GM23338 (cell line): ENCODE results near the gene ST8SIA4. TPM values are rescaled to one million over a fixed set of nuclear protein-coding genes. Genes with fewer than 3 reads are reported as not detected.

ENCODE experiments used
- ATAC-seq: fragments of 200-7000 bp; cut with Tn5 transposase; 3 replicates; pipeline ENCODE4 v1.9.1; 2020
- DNase-seq: peaks from one replicate; pipeline ENCODE4 v3.0.0-alpha.2; 2015; ENCODE audit warnings: low spot score
- H2AFZ ChIP-seq: fragments of 200-600 bp; sonication (generic); 2 replicates; pipeline ENCODE4 v1.8.0; 2016; ENCODE audit warnings: antibody characterized with exemption, mild to moderate bottlenecking, moderate library complexity
- H3F3A ChIP-seq: fragments of 200-600 bp; sonication (generic); replicated peaks from 2 replicates; pipeline ENCODE4 v1.8.0; 2017; ENCODE audit warnings: antibody characterized with exemption, mixed run types, low read depth
- H3K27ac ChIP-seq: fragments of 200-600 bp; sonication (generic); 2 replicates; pipeline ENCODE4 v1.6.1; 2016; ENCODE audit warnings: low read depth
- H3K27me3 ChIP-seq: fragments of 200-600 bp; sonication (generic); 2 replicates; pipeline ENCODE4 v1.8.0; 2016; ENCODE audit warnings: mild to moderate bottlenecking, mixed run types, moderate library complexity; ENCODE audit not compliant: insufficient read depth
- H3K36me3 ChIP-seq: fragments of 200-600 bp; sonication (generic); 2 replicates; pipeline ENCODE4 v1.8.0; 2016; ENCODE audit warnings: mild to moderate bottlenecking; ENCODE audit not compliant: insufficient read depth
- H3K4me1 ChIP-seq: fragments of 200-600 bp; sonication (generic); 2 replicates; pipeline ENCODE4 v1.8.0; 2016; ENCODE audit warnings: mild to moderate bottlenecking, moderate library complexity; ENCODE audit not compliant: insufficient read depth
- H3K4me2 ChIP-seq: fragments of 200-600 bp; sonication (generic); 2 replicates; pipeline ENCODE4 v1.7.1; 2017; ENCODE audit warnings: mixed run types
- H3K4me3 ChIP-seq: fragments of 200-600 bp; sonication (generic); 2 replicates; pipeline ENCODE4 v1.6.1; 2016; ENCODE audit warnings: mixed run types
- H3K79me2 ChIP-seq: fragments of 200-600 bp; sonication (generic); replicated peaks from 2 replicates; pipeline ENCODE4 v1.8.0; 2017; ENCODE audit warnings: mild to moderate bottlenecking; ENCODE audit not compliant: insufficient read depth
- H3K9me2 ChIP-seq: fragments of 200-600 bp; sonication (generic); 2 replicates; pipeline ENCODE4 v1.8.0; 2017; ENCODE audit not compliant: insufficient read depth
- H4K20me1 ChIP-seq: fragments of 200-600 bp; sonication (generic); replicated peaks from 2 replicates; pipeline ENCODE4 v1.8.0; 2017; ENCODE audit warnings: mild to moderate bottlenecking; ENCODE audit not compliant: insufficient read depth
- H3K27ac Mint-ChIP-seq: 2 replicates; pipeline ENCODE4 v1.8.0; 2020; ENCODE audit warnings: inconsistent platforms, mild to moderate bottlenecking, moderate library complexity, mixed read lengths
- H3K27me3 Mint-ChIP-seq: 3 replicates; pipeline ENCODE4 v1.8.0; 2022; ENCODE audit warnings: low read depth, mild to moderate bottlenecking, moderate library complexity, mixed read lengths, inconsistent platforms; ENCODE audit not compliant: insufficient read depth, poor library complexity
- H3K36me3 Mint-ChIP-seq: 3 replicates; pipeline ENCODE4 v1.8.0; 2021; ENCODE audit warnings: low read depth, mild to moderate bottlenecking, inconsistent platforms, moderate library complexity, mixed read lengths
- H3K4me1 Mint-ChIP-seq: 3 replicates; pipeline ENCODE4 v1.8.0; 2020; ENCODE audit warnings: mild to moderate bottlenecking, inconsistent platforms, mixed read lengths
- H3K4me3 Mint-ChIP-seq: 3 replicates; pipeline ENCODE4 v1.8.0; 2021; ENCODE audit warnings: moderate library complexity, mild to moderate bottlenecking, inconsistent platforms, mixed read lengths
- H3K9me3 Mint-ChIP-seq: 3 replicates; pipeline ENCODE4 v1.8.0; 2020; ENCODE audit warnings: moderate library complexity, mild to moderate bottlenecking, inconsistent platforms, mixed read lengths
- ETS1 ChIP-seq: IDR thresholded peaks from 2 replicates; pipeline ENCODE4 v1.6.1; 2016; ENCODE audit warnings: antibody characterized with exemption
- POLR2AphosphoS5 ChIP-seq: IDR thresholded peaks from 2 replicates; pipeline ENCODE4 v1.6.1; 2016; ENCODE audit warnings: antibody characterized with exemption, low read depth
- ZNF462 ChIP-seq: fragments of 250-450 bp; sonication (Bioruptor Pico); IDR thresholded peaks from 2 replicates; pipeline ENCODE4 v1.5.0; 2020; ENCODE audit warnings: mild to moderate bottlenecking, moderate library complexity
- polyA plus RNA-seq: library from polyadenylated mRNA; unstranded; fragments of >200 nt; fragmentation: Nextera tagmentation; extraction: Ambion mirVana; gene quantifications from 2 replicates; pipeline ENCODE4 v1.2.1, GENCODE V29; 2016
- total RNA-seq: library from RNA; depleted of rRNA; stranded (reverse); fragments of >200 nt; shearing (Covaris generic); gene quantifications from 2 replicates; pipeline ENCODE4 v1.2.3, GENCODE V29; 2014
- TF ChIP-seq, protein P1 (sequence below), 2 experiments: fragments of 200-600 bp in 1 of 2; sonication (generic) in 1 of 2; conservative IDR thresholded peaks; 2 replicates each; pipeline versions ENCODE4 v1.5.1 to v1.6.1; 2016 to 2017; ENCODE audit warnings: antibody characterized with exemption in 2 of 2, low read depth in 2 of 2, mild to moderate bottlenecking in 2 of 2, moderate library complexity in 1 of 2

The ST8SIA4 gene
- total and polyA plus RNA-seq, 2 experiments from 2014 or later: 0.11 to 0.28 TPM

DNA sequence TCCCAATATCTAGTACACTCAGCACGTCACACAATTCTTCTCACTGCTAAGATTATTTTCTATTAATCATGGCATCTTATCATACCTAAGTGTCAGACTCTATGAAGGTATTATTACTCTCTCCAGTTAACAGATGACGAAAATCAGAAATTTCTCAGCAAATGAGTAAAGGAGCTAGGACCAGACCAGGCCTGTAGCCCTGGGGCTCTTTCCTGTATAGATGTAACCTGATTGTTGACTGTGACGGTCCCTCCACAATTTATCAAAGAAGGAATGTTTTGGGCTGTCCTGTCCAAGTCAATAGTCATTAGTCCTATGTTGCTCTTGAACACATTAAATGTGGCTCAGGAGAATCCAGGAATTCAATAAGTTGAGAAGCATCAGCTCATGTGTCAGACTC is 106.2 kb downstream of the ST8SIA4 start (continued):
- no peak for TF ChIP-seq ZNF462 (CRISPR knock-in tag)
- TF ChIP-seq, protein P1, sequence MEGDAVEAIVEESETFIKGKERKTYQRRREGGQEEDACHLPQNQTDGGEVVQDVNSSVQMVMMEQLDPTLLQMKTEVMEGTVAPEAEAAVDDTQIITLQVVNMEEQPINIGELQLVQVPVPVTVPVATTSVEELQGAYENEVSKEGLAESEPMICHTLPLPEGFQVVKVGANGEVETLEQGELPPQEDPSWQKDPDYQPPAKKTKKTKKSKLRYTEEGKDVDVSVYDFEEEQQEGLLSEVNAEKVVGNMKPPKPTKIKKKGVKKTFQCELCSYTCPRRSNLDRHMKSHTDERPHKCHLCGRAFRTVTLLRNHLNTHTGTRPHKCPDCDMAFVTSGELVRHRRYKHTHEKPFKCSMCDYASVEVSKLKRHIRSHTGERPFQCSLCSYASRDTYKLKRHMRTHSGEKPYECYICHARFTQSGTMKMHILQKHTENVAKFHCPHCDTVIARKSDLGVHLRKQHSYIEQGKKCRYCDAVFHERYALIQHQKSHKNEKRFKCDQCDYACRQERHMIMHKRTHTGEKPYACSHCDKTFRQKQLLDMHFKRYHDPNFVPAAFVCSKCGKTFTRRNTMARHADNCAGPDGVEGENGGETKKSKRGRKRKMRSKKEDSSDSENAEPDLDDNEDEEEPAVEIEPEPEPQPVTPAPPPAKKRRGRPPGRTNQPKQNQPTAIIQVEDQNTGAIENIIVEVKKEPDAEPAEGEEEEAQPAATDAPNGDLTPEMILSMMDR (conservative IDR thresholded peaks at IDR 0.05; ENCODE audit: low read depth in 2 of 2): no peak
- no peak for TF ChIP-seq POLR2AphosphoS5

- H3K4me3 ChIP-seq: no peak overlapping the region
- H2AFZ ChIP-seq: no peak overlapping the region
- Mint-ChIP-seq H3K9me3 (peaks cover 22% of the 10 kb centered on the region), H3K27ac (no peak overlapping the region), H3K36me3 (peaks cover 4% of the 10 kb centered on the region), H3K4me3 (no peak overlapping the region), H3K27me3 (peaks cover 2% of the 10 kb centered on the region), H3K4me1 (peaks cover 18% of the 10 kb centered on the region)
- no peak for TF ChIP-seq ETS1
- H3K4me2 ChIP-seq: no peak overlapping the region
- H3K4me1 ChIP-seq: peaks cover 11% of the 10 kb centered on the region; the same call in 1 of the 2 replicates
- 0 out of 2 replicates have a peak, but pooled peaks cover 9% of the 10 kb centered on the region for H3K9me2 ChIP-seq
- ATAC-seq (no peak), DNase-seq (no peak)
- no peaks in the 10 kb centered on the region for H3K27me3 ChIP-seq
- no peaks in the 10 kb centered on the region for H3F3A ChIP-seq
- H3K36me3 ChIP-seq: no peaks in the 10 kb centered on the region
- H3K27ac ChIP-seq: no peak overlapping the region
- H3K79me2 ChIP-seq: no peaks in the 10 kb centered on the region
- H4K20me1 ChIP-seq: no peaks in the 10 kb centered on the region
These were observed 108.2 kb downstream of the ST8SIA4 start for GRCh38 chr5:100794844-100795243.
